ENCODE measurements around the gene HSFX2. TPM values are rescaled to one million over a fixed set of nuclear protein-coding genes. Genes with fewer than 3 reads are reported as not detected.

HSFX2 gene
- total and polyA plus RNA-seq, 8 donors, result 0.17 to 1.2 (median 0.49) TPM

Other genes starting within 250 kb of the HSFX2 start
- 100 to 1,000 TPM; 113 to 120 TPM for gene IDS, start 90.0 kb downstream of the HSFX2 start, total RNA-seq
- gene IDS, start 90.0 kb downstream of the HSFX2 start, polyA plus RNA-seq (ENCODE audit: insufficient read length in 6 of 6), result 10 to 100 TPM; 30.1 to 39.9 (median 34.4) TPM
- gene EOLA1, start 54.3 kb downstream of the HSFX2 start, total RNA-seq, result 10 to 100 TPM; 16.0 to 18.7 TPM
- 10 to 100 TPM; 17.6 to 25.0 (median 19.0) TPM for gene EOLA1, start 54.3 kb downstream of the HSFX2 start, polyA plus RNA-seq (ENCODE audit: insufficient read length in 6 of 6)
- gene HSFX3, start 45.4 kb downstream of the HSFX2 start, total RNA-seq, result not detected
- gene HSFX3, start 45.4 kb downstream of the HSFX2 start, polyA plus RNA-seq (ENCODE audit: insufficient read length in 6 of 6), result not detected
- not detected for gene MAGEA9B, start 7.9 kb downstream of the HSFX2 start, total RNA-seq
- not detected for gene MAGEA9B, start 7.9 kb downstream of the HSFX2 start, polyA plus RNA-seq (ENCODE audit: insufficient read length in 6 of 6)
- 10 to 100 TPM; 20.0 to 20.7 TPM for gene TMEM185A, start 36.5 kb upstream of the HSFX2 start, total RNA-seq
- 10 to 100 TPM; 38.4 to 41.6 (median 40.9) TPM for gene TMEM185A, start 36.5 kb upstream of the HSFX2 start, polyA plus RNA-seq (ENCODE audit: insufficient read length in 6 of 6)
- gene MAGEA11, start 116.7 kb upstream of the HSFX2 start, total RNA-seq, result not detected
- not detected for gene MAGEA11, start 116.7 kb upstream of the HSFX2 start, polyA plus RNA-seq (ENCODE audit: insufficient read length in 6 of 6)
- 1 to 10 TPM; 1.2 TPM for gene HSFX1, start 178.8 kb upstream of the HSFX2 start, total RNA-seq
- 1 to 10 TPM; 1.4 to 2.7 (median 2.4) TPM for gene HSFX1, start 178.8 kb upstream of the HSFX2 start, polyA plus RNA-seq (ENCODE audit: insufficient read length in 6 of 6)
- not detected for gene MAGEA9, start 186.6 kb upstream of the HSFX2 start, total RNA-seq
- gene MAGEA9, start 186.6 kb upstream of the HSFX2 start, polyA plus RNA-seq (ENCODE audit: insufficient read length in 6 of 6), result not detected

Data from left lung (tissue), 8 donors.